HG02678 (cell line): Measurements from ENCODE around the gene HHIPL2.
A peak's percentile ranks its signal among the peaks of the same experiment; 100 is the strongest.

Source experiments
- ATAC-seq: cut with Tn5 transposase; IDR thresholded peaks from one replicate; pipeline ENCODE4 v1.9.1; 2021; ENCODE audit warnings: mild to moderate bottlenecking, moderate library complexity; ENCODE audit not compliant: unreplicated experiment

Gene HHIPL2

DNA sequence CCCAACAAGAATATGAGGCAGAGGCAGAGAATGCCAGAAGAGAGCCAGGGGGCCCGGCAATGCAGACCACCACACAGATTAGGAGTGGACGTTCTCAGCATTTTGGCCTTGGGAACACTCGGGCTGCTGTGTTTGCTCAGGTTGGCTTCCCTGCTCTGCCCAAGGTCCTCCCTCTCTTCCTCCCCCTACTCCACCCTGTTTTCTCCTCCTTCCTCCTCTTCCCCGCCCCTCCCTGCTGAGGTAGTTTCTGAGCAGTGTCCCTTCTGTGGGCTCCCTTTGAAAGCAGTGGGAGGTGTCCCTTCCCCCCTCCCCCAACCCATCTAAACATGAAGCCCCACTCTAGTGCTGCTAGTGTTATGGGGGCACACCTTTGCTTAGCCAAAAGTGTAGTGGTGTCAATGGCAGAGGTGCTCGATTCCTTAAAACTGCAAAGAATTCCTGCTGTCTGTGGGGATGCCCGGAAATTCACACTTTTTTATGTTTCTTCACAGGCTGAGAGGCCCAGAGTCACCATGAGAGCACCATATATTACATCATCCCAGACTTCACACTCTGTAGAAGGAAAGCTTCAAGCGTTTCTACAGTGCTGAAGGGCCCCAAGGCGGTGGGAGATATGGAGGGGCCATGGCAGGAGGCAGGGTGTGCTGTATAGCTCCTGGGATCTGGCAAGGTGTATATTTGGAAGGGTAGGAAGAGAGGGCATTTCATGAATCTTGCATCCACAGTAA lies at the start of gene HHIPL2:
Gene HHIPL2, minus strand, starts transcription at position 161 of the 728 bp plus-strand sequence. Its CDS starts 60 bp downstream, at position 101.
- no peak for ATAC-seq

DNA sequence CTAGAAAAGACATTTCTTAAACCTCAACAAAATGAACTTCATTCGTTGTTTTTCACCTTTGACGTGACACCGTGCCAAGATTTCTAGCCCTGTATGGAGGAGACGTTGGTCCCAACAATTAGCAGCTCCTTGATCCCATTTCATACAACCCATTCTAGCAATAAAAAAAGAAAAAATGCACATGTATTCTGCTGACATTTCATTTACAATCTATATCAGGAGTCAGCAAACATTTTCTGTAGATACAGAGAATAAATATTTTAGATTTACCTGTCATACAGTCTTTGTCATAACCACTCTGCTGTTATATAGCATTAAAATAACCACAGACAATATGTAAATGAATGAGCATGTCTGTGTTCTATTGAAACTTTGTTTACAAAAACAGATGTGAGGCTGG lies 48.8 kb upstream of the HHIPL2 start:
- no peak for ATAC-seq

DNA sequence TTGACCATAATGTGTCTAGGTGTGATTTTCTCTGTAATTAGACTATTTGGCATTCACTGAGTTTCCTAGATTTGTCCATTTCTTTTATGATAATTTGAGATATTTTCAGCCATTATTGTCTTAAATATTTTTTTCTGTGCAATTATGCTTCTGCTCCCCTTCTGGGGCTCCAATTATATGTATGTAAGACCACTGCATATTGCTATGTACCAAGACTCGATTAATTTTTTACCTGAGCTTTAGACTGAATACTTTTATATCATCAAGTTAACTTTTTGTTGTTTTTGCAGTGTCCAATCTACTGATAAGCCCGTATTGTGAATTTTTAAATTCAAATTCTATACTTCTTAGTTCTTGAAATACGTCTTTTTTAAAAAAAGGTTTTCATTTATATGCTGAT lies 46.9 kb upstream of the HHIPL2 start:
- ATAC-seq = no peak

DNA sequence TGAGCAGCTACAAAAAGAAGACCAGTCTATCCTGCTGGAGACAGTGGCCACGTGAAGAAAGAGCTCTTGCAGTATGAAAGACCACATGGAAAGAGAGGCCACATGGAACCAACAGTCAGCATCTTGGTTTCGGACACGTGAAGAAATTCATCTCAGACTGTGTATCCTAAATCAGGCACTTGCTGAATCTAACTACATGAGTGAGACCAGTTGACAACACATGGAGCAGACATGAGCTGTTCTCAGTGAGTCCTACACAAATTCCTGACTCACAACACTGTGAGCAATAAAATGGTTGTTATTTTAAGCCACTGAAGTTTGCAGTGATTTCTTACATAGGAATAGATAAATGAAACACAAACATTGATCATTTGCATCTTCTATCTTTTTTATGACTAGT lies 44.3 kb upstream of the HHIPL2 start:
- ATAC-seq = no peak

DNA sequence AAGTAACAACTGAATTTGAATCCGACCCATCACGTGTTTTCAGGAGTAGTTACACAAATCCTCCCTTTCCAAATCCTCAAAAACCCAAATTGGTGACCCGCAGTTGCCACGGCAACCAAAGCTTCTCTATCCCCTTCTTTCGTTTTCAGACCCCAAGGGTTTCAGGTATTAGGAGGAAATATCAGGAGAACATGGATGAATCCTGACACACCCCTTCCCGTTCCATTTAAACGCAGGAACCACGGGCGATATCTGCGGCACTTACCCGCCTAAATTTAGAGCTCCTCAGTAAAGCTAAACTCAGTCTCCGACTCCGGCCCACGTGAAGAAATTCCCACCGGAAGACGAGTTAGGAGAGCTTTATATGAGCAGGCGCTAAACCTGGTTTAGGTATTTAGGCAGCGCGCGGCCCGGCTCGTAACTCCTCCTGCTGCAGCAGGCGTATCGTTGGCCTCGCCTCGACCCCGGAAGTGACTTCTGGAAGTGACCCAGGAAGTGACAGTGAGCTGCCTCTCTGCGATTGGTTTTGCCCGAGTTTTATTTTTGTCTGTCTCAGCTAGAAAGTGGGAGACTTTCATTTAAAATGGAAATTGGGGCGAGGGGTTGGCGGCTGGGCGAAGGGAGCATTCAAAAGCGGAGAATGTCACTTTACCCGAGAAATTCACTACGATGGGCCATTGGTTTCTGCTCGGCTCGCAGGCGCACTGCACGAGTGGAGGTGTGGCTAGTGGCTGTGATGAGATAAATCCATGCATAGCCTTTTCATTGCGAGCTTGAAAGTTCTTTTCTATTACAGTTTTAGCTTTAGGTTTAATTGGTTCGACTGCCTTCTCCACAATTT lies 41.8 kb upstream of the HHIPL2 start, which contains the start of gene TAF1A:
Gene TAF1A, minus strand, starts transcription at position 472 of the 841 bp plus-strand sequence.
- peak; percentile 100 for ATAC-seq

DNA sequence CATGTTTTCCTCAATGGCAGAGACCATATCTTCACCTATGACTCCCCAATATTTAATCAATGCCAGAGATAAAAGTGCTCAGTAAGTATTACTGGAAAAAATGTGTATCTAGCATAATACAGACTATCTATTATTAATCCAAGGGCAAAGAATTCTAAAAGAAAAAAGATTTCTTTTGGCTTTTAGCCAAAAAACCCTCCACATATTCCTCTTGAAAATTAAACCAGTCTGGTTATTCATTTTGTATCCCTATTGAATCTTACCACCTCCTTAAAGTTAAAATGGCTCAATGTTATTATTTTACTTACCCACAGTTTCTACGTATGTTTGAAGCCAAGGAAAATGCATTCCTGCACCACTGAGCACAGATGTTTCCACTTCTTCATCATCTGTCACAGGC lies 40.2 kb upstream of the HHIPL2 start:
- ATAC-seq = no peak

GRCh38 chr1:222586842-222587241 lies 38.9 kb upstream of the HHIPL2 start:
- no peak for ATAC-seq

GRCh38 chr1:222583079-222583478 lies 35.2 kb upstream of the HHIPL2 start:
- peak; percentile 92 for ATAC-seq

GRCh38 chr1:222582099-222582774 lies 34.3 kb upstream of the HHIPL2 start:
- ATAC-seq = peak; percentile 52

DNA sequence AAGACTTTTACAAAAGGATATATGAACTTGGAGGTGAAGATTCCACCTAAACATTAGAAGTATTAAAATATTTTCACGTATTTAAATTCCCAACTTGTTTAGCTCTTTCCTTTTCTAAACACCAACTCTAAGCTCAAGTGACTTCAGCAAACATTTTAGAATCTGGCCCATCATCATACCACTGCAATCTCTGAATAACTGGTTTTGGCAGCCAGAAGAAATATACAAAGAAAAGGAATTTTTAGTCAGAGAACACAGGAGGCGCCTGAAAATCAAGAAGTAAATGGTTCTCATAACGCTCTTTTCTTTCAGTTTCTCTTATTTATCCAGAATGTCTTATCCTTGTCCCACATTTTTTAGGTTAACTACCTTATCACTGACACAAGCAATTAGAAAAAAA lies 31.4 kb upstream of the HHIPL2 start:
- ATAC-seq = no peak

DNA sequence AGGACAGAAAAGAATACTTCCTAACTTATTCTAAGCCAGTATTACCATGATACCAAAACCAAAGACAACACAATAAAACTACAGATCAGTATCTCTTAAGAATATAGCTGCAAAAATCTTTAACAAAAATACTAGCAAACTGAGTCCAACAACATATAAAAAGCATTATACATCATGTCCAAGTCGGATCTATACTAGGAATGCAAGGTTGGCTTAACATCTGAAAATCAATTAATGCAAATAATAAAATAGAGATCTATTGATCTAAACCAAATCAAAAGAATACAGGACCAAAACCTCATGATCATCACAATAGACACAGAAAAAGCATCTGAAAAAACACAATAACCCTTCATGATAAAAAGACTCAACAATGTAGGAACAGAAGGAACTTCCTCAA lies 22.9 kb upstream of the HHIPL2 start:
- ATAC-seq = no peak

DNA sequence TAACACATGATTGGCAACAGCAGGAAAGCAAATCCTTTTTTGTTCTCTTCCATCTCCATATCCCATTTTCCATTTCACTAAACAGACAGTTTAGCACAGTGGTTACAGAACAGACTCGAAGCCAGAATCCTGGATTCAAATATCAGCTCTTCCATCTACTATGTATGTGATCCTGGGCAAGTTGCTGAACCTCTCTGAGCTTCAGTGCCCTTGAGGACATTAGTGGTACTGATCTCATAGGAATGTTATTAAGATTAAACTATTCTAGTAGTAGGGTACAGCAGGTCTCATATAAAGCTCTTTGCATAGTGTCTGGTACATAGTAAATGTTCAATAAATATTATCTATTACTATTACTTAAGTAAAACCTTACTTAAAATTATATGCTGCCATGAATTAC lies 13.8 kb upstream of the HHIPL2 start:
- ATAC-seq = no peak

DNA sequence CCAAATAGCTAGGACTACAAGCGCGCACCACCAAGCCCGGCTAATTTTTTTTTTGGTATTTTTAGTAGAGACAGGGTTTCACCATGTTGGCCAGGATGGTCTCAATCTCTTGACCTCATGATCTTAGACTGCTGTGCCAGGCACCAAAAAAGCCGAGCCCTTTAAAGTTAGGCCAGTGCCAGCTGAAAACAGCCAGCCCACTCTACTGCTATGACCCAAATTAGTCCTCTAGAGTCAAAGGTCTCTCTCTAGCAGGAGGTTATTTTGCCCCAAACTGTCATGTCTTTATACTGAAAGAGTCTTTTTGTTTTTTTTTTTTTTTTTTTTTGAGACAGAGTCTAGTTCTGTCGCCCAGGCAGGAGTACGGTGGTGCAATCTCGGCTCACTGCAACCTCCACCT lies 9.7 kb upstream of the HHIPL2 start:
- ATAC-seq = no peak

DNA sequence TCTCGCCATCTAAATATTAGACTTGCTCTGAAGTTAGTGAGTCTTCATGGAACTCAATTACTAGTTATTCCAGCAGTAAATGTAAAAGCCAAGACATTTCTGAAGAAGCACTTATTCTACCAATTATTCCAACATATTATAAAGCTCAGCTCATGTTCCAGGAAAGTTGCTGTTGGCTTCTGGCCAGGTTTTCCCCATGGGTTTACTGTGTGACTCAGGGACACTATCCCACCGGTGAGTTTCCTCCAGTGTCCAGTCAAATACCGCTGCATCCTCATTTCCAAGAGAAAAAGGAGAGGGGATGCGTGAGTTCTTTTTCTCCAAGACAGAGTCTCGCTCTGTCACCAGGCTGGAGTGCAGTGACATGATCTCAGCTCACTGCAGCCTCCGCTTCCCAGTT lies 9.2 kb upstream of the HHIPL2 start:
- ATAC-seq = no peak

DNA sequence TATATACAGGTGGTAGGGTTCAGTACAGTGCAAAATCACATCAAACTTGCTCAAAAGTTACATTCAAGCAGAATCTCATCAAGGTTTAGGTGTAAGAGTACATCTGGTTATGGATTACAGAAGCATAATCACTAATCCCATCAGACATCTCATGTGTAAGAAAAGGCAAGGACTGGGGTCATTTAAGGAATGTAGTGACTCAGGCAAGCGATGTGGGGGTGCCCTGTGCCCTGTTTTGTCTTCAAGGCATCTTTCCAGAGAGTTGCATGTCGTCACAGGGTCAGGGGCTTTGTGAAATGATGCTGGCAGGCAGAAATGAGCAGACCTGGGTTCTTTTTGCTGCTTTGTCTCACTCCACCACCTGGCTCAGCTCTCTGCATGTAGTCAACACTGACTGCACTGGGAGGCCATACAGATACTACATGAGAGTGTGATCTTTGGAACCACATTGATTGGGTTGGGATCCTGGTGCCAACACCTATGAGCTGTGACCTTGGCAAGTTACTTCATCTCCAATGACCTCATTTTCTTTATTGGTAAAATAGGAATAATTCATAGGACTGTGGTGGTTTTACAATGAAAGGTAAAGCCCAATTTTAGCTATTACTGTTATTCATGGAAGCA lies 8.2 kb upstream of the HHIPL2 start:
- no peak for ATAC-seq

- no peak for ATAC-seq
These were observed 6.3 kb upstream of the HHIPL2 start for GRCh38 chr1:222554177-222554576.

DNA sequence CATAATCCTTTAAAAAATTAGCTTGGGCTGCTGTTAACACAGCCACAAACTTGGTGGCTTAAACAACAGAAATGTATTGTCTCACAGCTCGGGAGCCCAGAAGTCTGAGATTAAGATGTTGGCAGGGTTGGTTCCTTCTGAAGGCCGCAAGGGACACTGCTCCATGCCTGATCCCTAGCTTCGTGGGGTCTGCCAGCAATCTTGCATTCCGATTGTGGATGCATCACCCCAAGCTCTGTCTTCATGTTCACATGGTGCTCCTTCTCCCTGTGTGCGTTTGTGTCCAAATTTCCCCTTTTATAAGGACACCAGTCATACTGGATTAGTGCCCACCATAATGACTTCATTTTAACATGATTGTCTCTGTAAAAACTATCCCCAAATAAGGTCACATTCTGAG lies 5.0 kb upstream of the HHIPL2 start:
- ATAC-seq = no peak

- ATAC-seq = no peak
These were observed 667 bp downstream of the HHIPL2 start for GRCh38 chr1:222547260-222547614.

GRCh38 chr1:222546548-222547259 lies 1.2 kb downstream of the HHIPL2 start:
- ATAC-seq = no peak

DNA sequence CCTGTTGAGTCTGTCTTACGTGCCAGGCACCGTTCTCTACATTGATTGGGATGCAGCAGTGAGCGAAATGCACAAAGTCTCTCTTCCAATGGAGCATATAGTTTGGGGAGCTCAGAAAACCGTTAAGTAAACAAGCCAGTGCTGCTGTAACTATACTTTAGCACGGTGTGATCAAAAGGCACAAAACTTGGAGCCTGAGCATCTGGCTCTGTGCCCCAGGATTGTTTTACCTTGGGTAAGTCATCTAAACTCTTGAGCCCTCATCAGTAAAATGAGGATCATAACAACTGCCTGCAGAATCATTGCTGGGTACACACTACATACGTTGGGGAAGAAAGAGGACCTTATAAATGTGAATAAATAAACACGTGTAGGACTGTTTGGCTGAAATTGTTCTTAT lies 1.8 kb downstream of the HHIPL2 start:
- no peak for ATAC-seq

DNA sequence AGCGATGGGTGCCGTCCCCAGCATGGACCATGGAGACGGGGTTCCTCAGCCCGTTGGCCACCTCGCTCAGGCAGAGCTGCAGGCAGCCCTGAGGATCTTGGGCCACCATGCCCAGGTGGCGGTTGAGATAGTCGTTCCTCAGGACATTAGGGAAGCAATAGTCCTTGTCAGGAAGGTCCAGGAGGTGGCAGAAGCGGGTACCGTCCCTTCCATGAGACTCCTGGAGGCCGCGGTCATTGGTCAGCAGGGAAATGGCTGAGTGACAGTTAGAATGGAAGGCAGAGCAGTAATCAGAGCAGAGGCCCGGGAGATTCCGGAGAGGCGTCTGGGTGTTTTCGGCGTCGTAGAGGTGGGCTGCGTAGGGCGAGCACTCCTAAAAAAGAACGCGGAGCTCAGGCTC lies 4.1 kb downstream of the HHIPL2 start:
- ATAC-seq = no peak
